ENCODE results near the gene SLC44A3. TPM values are rescaled to one million over a fixed set of nuclear protein-coding genes. Genes with fewer than 3 reads are reported as not detected.
"Not testable (repeated sequence)": the region's sequence is repeated elsewhere in the genome, so short reads cannot be mapped to it uniquely, and the experiment has no call there.

SLC44A3 gene
- total RNA-seq, 1 donor from 2014 or later, result 72.1 TPM

GRCh38 chr1:94934551-94934950, 114.4 kb downstream of the SLC44A3 start:
- DNase-seq (ENCODE audit: low spot score), result no peak

- DNase-seq (ENCODE audit: low spot score), result no peak
Measured at GRCh38 chr1:94935034-94935433, 114.9 kb downstream of the SLC44A3 start.

DNA sequence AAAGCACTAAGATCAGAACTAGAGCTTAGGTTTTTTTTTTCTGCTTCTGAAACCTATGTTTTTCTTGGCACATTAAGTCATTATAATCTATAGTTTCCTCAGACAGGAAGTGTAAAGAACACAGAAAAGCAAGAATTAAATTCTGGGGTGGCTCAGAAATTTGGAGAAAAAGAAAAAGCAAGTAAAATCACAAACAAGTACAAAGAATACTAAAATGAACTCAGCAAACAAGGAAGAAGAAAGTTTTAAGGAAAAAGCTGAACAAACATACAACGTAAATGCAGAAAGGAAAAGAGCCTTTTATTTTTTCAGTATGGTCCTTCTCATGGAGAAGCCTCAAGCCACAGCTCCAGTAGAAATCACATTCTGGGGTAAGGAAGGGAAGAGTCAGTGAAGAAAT, 115.3 kb downstream of the SLC44A3 start:
- no peak for DNase-seq (ENCODE audit: low spot score)

GRCh38 chr1:94936861-94937620, 116.9 kb downstream of the SLC44A3 start:
- DNase-seq (ENCODE audit: low spot score), result no peak

- DNase-seq (ENCODE audit: low spot score), result no peak
Measured at GRCh38 chr1:94937820-94938219, 117.7 kb downstream of the SLC44A3 start.

GRCh38 chr1:94940738-94941137, 120.6 kb downstream of the SLC44A3 start:
- DNase-seq (ENCODE audit: low spot score), result no peak

DNA sequence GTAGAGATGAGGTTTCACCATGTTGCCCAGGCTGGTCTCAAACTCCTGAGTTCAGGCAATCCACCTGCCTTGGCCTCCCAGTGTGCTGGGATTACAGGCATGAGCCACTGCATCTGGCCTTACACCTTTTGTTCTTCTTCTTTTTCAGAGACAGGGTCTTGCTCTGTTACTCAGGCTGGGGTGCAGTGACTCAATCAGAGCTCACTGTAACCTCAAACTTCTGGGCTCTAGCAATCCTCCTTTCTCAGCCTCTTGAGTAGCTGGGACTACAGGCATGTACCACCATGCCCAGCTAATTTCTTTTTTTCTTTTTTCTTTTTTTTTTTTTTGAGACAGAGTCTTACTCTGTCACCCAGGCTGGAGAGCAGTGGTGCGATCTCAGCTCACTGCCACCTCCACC, 121.3 kb downstream of the SLC44A3 start:
- not testable (repeated sequence) for DNase-seq (ENCODE audit: low spot score)

- no peak for DNase-seq (ENCODE audit: low spot score)
Measured at GRCh38 chr1:94942171-94943128, 122.3 kb downstream of the SLC44A3 start.

Other genes with a start within 250 kb of the SLC44A3 start
- gene CNN3, start 106.8 kb downstream of the SLC44A3 start, total RNA-seq, result 208 TPM